Measurements from ENCODE around the gene PTPN6. TPM values are rescaled to one million over a fixed set of nuclear protein-coding genes. Genes with fewer than 3 reads are reported as not detected.

The PTPN6 gene
- total and polyA plus RNA-seq, 8 donors, result 11.2 to 51.2 (median 32.6) TPM

DNA sequence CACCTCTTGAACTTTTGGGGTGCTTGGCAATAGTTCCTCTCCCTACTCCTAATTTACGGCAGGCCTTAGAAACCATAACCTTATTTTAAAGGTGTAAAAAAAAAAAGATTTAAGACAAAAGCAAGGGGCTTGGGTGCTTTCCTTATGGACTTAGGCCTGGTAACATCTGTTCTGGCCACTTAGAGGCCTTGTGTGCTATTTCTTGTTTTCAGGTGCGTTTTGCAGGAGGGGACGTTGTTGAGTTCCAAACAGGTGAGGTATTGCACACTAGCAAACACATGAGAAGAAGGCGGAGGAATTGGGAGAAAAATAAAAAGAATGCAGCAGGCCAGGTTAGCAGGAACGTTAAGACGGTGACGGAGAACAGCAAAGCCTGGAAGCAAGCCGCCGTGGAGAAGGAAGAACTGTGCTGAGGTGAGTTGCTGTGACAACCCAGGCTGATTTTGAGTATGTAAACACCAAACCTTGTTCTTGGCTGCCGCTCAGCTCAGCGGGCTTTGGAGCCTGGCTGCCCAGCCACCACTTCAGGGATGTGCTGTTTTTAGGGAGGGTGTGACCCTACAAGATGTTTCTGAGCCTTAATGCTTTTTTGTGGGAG, 36.9 kb downstream of the PTPN6 start:
- intact Hi-C loops (cut with DNase I; ENCODE audit: low total_unique reads), result no loop called here
- DNase-seq, result peak; percentile 83 to 86

GRCh38 chr12:6996040-6996441, 44.9 kb downstream of the PTPN6 start:
- H3K27ac ChIP-seq, result no peak overlapping the region
- peaks cover 9 to 63% (median 44%) of the 10 kb centered on the region in 4 donors for H3K36me3 ChIP-seq
- H3K27me3 ChIP-seq, result no peaks in the 10 kb centered on the region
- TF ChIP-seq POLR2AphosphoS5 (IDR thresholded peaks at IDR 0.05) (no peak), EP300 (IDR thresholded peaks at IDR 0.05) (no peak), CTCF (IDR thresholded peaks at IDR 0.05) (no peak), POLR2A (IDR thresholded peaks at IDR 0.05) (no peak)
- intact Hi-C loops (cut with DNase I; ENCODE audit: low total_unique reads), result no loop called here
- no peak for DNase-seq
- H3K4me1 ChIP-seq, result peaks cover 0 to 28% (median 10%) of the 10 kb centered on the region in 4 donors
- no peaks in the 10 kb centered on the region for H3K9me3 ChIP-seq
- 35 to 61% (median 48%) methylated on average over 2 of the region's 2 CpGs for WGBS, 5 donors
- no peak overlapping the region for H3K4me3 ChIP-seq

More for the DNA sequence above, 36.9 kb downstream of the PTPN6 start:
- Histone ChIP-seq H3K4me3 (no peak overlapping the region), H3K36me3 (peaks cover 0 to 68% (median 36%) of the 10 kb centered on the region in 4 donors), H3K27ac (peak overlapping the region; percentile 63 to 82 (median 78)), H3K4me1 (peaks cover 7 to 25% (median 18%) of the 10 kb centered on the region in 4 donors), H3K27me3 (no peaks in the 10 kb centered on the region), H3K9me3 (no peaks in the 10 kb centered on the region)
- peak in 2 of 3 donors; percentile 35 to 75 for TF ChIP-seq POLR2AphosphoS5 (IDR thresholded peaks at IDR 0.05)
- no peak for TF ChIP-seq EP300 (IDR thresholded peaks at IDR 0.05)
- 34 to 61% (median 50%) methylated on average over 11 of the region's 11 CpGs for WGBS, 5 donors

GRCh38 chr12:6998715-6999451, 47.7 kb downstream of the PTPN6 start:
- H3K27ac ChIP-seq, result peak overlapping the region in 3 of 5 donors; percentile 4 to 26 (median 8)
- peaks cover 0 to 28% (median 10%) of the 10 kb centered on the region in 4 donors for H3K4me1 ChIP-seq
- no peak for DNase-seq
- no peaks in the 10 kb centered on the region for H3K9me3 ChIP-seq
- H3K4me3 ChIP-seq, result no peak overlapping the region
- H3K27me3 ChIP-seq, result no peaks in the 10 kb centered on the region
- peaks cover 6 to 49% (median 44%) of the 10 kb centered on the region in 4 donors for H3K36me3 ChIP-seq
- no peak for TF ChIP-seq CTCF (IDR thresholded peaks at IDR 0.05)
- no peak for TF ChIP-seq POLR2A (IDR thresholded peaks at IDR 0.05)
- no peak for TF ChIP-seq POLR2AphosphoS5 (IDR thresholded peaks at IDR 0.05)
- no peak for TF ChIP-seq EP300 (IDR thresholded peaks at IDR 0.05)
- intact Hi-C loops (cut with DNase I; ENCODE audit: low total_unique reads), result no loop called here

DNA sequence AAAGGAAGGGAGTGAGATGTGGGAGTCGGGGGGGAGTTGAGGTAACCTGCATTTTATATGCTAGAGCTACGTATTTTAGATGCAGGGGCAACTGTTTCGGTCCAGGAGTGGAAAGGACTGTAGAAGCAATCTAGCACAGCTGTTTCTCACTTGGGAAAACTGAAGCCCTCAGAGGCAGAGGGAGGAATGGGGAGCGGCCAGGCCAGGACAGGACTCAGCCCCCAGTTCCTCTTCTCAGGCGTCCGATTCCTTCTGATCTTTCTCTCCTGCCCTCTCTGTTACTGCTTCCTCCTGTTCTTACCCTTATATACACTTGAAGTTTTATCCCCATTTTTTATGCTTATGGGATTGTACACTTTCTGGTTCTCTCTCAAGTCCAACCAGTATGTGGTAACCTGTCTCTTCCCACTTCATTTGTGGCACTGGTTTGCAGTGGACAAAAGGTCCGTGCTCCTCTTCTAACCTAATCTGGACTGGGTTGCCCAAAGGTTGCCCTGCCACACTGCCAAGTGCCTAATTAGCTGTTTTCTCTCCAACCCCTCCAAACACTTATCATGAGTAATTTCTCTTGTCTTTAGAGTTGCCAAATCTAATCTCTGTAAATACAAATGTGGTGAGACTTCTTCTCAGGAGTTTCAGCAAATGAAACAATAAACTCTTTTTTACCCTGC, 50.9 kb downstream of the PTPN6 start:
- Histone ChIP-seq H3K9me3 (no peaks in the 10 kb centered on the region), H3K27ac (no peak overlapping the region), H3K4me1 (peaks cover 0 to 40% (median 16%) of the 10 kb centered on the region in 4 donors), H3K36me3 (peaks cover 0 to 39% (median 28%) of the 10 kb centered on the region in 4 donors), H3K4me3 (no peak overlapping the region), H3K27me3 (no peaks in the 10 kb centered on the region)
- WGBS, 5 donors, result 82 to 90% (median 87%) methylated on average over 7 of the region's 7 CpGs
- intact Hi-C loops (cut with DNase I; ENCODE audit: low total_unique reads), result no loop called here
- no peak for DNase-seq
- TF ChIP-seq POLR2AphosphoS5 (IDR thresholded peaks at IDR 0.05) (no peak), POLR2A (IDR thresholded peaks at IDR 0.05) (no peak), CTCF (IDR thresholded peaks at IDR 0.05) (no peak), EP300 (IDR thresholded peaks at IDR 0.05) (no peak)
